SK-N-SH (cell line): ENCODE results near the gene AMPH.
"Not testable (repeated sequence)": the region's sequence is repeated elsewhere in the genome, so short reads cannot be mapped to it uniquely, and the experiment has no call there.

Source experiments
- CTCF ChIP-seq: fragments of 200-600 bp; sonication (generic); IDR thresholded peaks from 2 replicates; pipeline ENCODE4 v1.6.1; 2017; ENCODE audit warnings: antibody characterized with exemption, mild to moderate bottlenecking, moderate library complexity
- ELF1 ChIP-seq: IDR thresholded peaks from 2 replicates; pipeline ENCODE4 v1.4.0; 2012
- EP300 ChIP-seq, 2 experiments: IDR thresholded peaks; 2 replicates each; pipeline versions ENCODE4 v1.4.0 to v1.6.1; 2012; ENCODE audit warnings: borderline replicate concordance in 1 of 2, low read depth in 1 of 2, low read length in 1 of 2
- EZH2phosphoT487 ChIP-seq: fragments of 200-600 bp; sonication (generic); IDR thresholded peaks from 2 replicates; pipeline ENCODE4 v1.6.1; 2017; ENCODE audit warnings: low read depth, mixed run types, mild to moderate bottlenecking, antibody characterized with exemption, moderate library complexity, borderline replicate concordance
- FOSL2 ChIP-seq: IDR thresholded peaks from 2 replicates; pipeline ENCODE4 v1.4.0; 2012; ENCODE audit warnings: low read depth, mild to moderate bottlenecking, moderate library complexity, borderline replicate concordance
- MXI1 ChIP-seq: IDR thresholded peaks from 2 replicates; pipeline ENCODE4 v1.6.1; 2012; ENCODE audit warnings: mild to moderate bottlenecking, low read depth, low read length, improper control_type of control experiment
- NFIC ChIP-seq: IDR thresholded peaks from 2 replicates; pipeline ENCODE4 v1.4.0; 2012; ENCODE audit warnings: borderline replicate concordance
- RCOR1 ChIP-seq: fragments of 150-350 bp; IDR thresholded peaks from 2 replicates; pipeline ENCODE4 v1.6.1; 2017; ENCODE audit warnings: antibody characterized with exemption, low read length
- RXRA ChIP-seq: IDR thresholded peaks from 2 replicates; pipeline ENCODE4 v1.4.0; 2012; ENCODE audit warnings: low read depth, mild to moderate bottlenecking, borderline replicate concordance
- SMC3 ChIP-seq: IDR thresholded peaks from 2 replicates; pipeline ENCODE4 v1.6.1; 2012; ENCODE audit warnings: low read depth, low read length, improper control_type of control experiment
- TAF1 ChIP-seq: IDR thresholded peaks from 2 replicates; pipeline ENCODE4 v1.6.1; 2012; ENCODE audit warnings: low read depth, mild to moderate bottlenecking, low read length, moderate library complexity, borderline replicate concordance
- YY1 ChIP-seq: IDR thresholded peaks from 2 replicates; pipeline ENCODE4 v1.4.0; 2012; ENCODE audit warnings: low read depth, mild to moderate bottlenecking
- TF ChIP-seq, protein P1 (sequence below): IDR thresholded peaks from 2 replicates; pipeline ENCODE4 v1.4.0; 2012; ENCODE audit warnings: low read depth

- peak; percentile 35 for TF ChIP-seq CTCF
- not testable (repeated sequence) for TF ChIP-seq EZH2phosphoT487; MXI1; NFIC; EP300 (IDR thresholded peaks at IDR 0.05; ENCODE audit: borderline replicate concordance in 1 of 2, low read depth in 1 of 2, low read length in 1 of 2); TAF1; YY1; RCOR1; SMC3; ELF1; FOSL2; RXRA
- TF ChIP-seq, protein P1, sequence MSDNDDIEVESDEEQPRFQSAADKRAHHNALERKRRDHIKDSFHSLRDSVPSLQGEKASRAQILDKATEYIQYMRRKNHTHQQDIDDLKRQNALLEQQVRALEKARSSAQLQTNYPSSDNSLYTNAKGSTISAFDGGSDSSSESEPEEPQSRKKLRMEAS = not testable (repeated sequence)
Measured at GRCh38 chr7:38341172-38341705, 289.9 kb downstream of the AMPH start.
